T-helper 17 cell (primary cell): ENCODE measurements around the gene TMOD4. TPM values are rescaled to one million over a fixed set of nuclear protein-coding genes. Genes with fewer than 3 reads are reported as not detected.
A peak's percentile ranks its signal among the peaks of the same experiment; 100 is the strongest.
"Not testable (repeated sequence)": the region's sequence is repeated elsewhere in the genome, so short reads cannot be mapped to it uniquely, and the experiment has no call there.

Experiments used
- ATAC-seq: fragments of 150-1000 bp; cut with Tn5 transposase; 2 replicates; pipeline ENCODE4 v1.10.0; 2021; ENCODE audit warnings: mild to moderate bottlenecking, moderate library complexity
- DNase-seq, 3 donors: peaks; one replicate each; pipeline versions ENCODE4 v3.0.0 to v3.0.0-alpha.2; 2020 to 2021
- H3K9me3 ChIP-seq: one replicate; pipeline ENCODE4 v1.7.0; 2013; ENCODE audit warnings: low read length, mild to moderate bottlenecking; ENCODE audit not compliant: control insufficient read depth, poor library complexity, severe bottlenecking
- H3K27ac Mint-ChIP-seq: one replicate; pipeline ENCODE4 v1.8.0; 2022; ENCODE audit warnings: mild to moderate bottlenecking, moderate library complexity, mixed read lengths
- H3K27me3 Mint-ChIP-seq: one replicate; pipeline ENCODE4 v1.8.0; 2022; ENCODE audit warnings: mixed read lengths
- H3K36me3 Mint-ChIP-seq: one replicate; pipeline ENCODE4 v1.8.0; 2022; ENCODE audit warnings: low read depth, mixed read lengths
- H3K4me1 Mint-ChIP-seq: one replicate; pipeline ENCODE4 v1.8.0; 2022; ENCODE audit warnings: mild to moderate bottlenecking, mixed read lengths
- H3K4me3 Mint-ChIP-seq: one replicate; pipeline ENCODE4 v1.8.0; 2022; ENCODE audit warnings: mild to moderate bottlenecking, moderate library complexity, mixed read lengths
- total RNA-seq, 4 donors: library from RNA in 2 of 4; stranded (reverse) in 2 of 4; gene quantifications; one replicate each; pipeline ENCODE4 v1.2.3 and lab custom pipeline; 2022 to 2026

TMOD4 gene
- 1 to 10 TPM; 1.0 to 3.0 TPM for total RNA-seq
- total RNA-seq (lab: John Stamatoyannopoulos, UW): 1.2 to 7.1 reads per million in 2 donors

DNA sequence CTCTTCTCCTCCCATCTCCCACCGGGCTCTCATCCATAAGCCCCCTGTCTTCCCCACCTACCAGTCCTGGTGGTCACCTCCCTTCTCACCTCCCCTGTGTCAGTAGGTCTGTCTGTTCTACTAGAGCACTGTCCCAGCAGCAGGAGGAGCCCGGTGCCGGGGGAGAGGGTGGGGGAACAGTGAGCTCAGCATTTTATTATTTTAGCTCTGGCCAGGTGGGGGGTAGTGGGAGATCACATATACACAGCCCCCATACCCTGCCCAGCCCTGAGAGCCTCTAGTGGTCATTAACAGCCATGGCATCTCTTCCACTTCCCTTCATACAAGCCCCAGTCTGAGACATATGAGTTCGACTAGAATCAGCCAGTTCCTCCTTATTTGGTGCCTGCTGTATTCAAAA, at the start of gene TMOD4:
Gene TMOD4 (minus strand): TSS at position 119 of the 400 bp plus-strand sequence. CDS start 1,106 bp downstream, outside the sequence.
- Mint-ChIP-seq H3K36me3 (peaks cover 19% of the 10 kb centered on the region), H3K27ac (peak within 1 kb of the TSS; percentile 88), H3K4me1 (peaks cover 8% of the 10 kb centered on the region), H3K4me3 (no peak within 1 kb of the TSS), H3K27me3 (no peaks in the 10 kb centered on the region)
- DNase-seq (no peak), ATAC-seq (peak; percentile 68)
- no peaks in the 10 kb centered on the region for H3K9me3 ChIP-seq

- Mint-ChIP-seq H3K27ac (peak overlapping the region; percentile 43), H3K4me3 (no peak overlapping the region), H3K4me1 (peaks cover 5% of the 10 kb centered on the region), H3K27me3 (no peaks in the 10 kb centered on the region), H3K36me3 (peaks cover 2% of the 10 kb centered on the region)
- ATAC-seq: no peak
- H3K9me3 ChIP-seq: no peaks in the 10 kb centered on the region
- no peak for DNase-seq
These were observed 46.3 kb upstream of the TMOD4 start for GRCh38 chr1:151222130-151222529.

DNA sequence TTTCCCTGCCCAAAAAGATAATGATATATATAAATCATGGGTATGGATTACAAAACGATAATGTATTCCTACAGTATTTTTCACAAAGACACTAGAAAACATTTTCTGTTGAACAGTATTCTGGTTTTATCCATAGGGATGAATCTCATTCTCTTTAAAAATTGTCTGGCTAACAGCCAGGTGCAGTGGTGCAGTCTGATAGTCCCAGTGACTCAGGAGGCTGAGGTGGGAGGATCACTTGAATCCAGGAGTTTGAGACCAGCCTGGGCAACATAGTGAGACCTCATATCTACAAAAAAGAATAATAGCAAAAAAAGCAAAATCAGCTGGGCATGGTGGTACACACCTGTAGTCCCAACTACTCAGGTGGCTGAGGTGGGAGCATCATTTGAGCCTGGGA, 45.8 kb upstream of the TMOD4 start:
- H3K27ac Mint-ChIP-seq: no peak overlapping the region
- peaks cover 2% of the 10 kb centered on the region for H3K36me3 Mint-ChIP-seq
- H3K27me3 Mint-ChIP-seq: no peaks in the 10 kb centered on the region
- H3K4me1 Mint-ChIP-seq: peaks cover 6% of the 10 kb centered on the region
- no peak overlapping the region for H3K4me3 Mint-ChIP-seq
- ATAC-seq (no peak), DNase-seq (no peak)
- no peaks in the 10 kb centered on the region for H3K9me3 ChIP-seq

DNA sequence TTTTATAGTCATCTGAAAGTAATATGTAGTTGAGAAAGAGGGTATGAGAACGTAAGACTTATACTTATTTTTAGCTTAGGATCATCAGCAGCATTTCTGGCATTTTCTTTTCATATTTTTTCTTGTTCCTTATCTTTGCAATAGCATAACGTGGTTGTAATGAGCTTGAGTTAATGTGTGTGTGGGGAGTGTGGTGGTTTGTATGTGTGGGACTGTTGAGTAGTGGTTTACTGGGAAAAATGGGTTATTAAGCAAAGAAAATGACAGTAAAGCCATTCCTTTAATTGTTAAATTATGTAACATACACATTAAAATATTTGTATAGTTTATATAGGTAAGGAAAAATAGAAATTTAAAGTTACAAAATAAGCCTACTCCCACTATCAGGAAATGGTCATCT, 37.8 kb upstream of the TMOD4 start:
- ATAC-seq: no peak
- Mint-ChIP-seq H3K27me3 (no peaks in the 10 kb centered on the region), H3K36me3 (no peaks in the 10 kb centered on the region), H3K27ac (peak overlapping the region; percentile 88), H3K4me3 (no peak overlapping the region), H3K4me1 (peaks cover 20% of the 10 kb centered on the region)
- no peaks in the 10 kb centered on the region for H3K9me3 ChIP-seq
- DNase-seq: no peak

GRCh38 chr1:151211972-151212705, 36.4 kb upstream of the TMOD4 start:
- no peak for DNase-seq
- peaks cover 18% of the 10 kb centered on the region for H3K4me1 Mint-ChIP-seq
- no peaks in the 10 kb centered on the region for H3K27me3 Mint-ChIP-seq
- no peaks in the 10 kb centered on the region for H3K36me3 Mint-ChIP-seq
- H3K9me3 ChIP-seq: no peaks in the 10 kb centered on the region
- H3K27ac Mint-ChIP-seq: peak overlapping the region; percentile 88
- ATAC-seq: no peak
- H3K4me3 Mint-ChIP-seq: peak overlapping the region; percentile 59

DNA sequence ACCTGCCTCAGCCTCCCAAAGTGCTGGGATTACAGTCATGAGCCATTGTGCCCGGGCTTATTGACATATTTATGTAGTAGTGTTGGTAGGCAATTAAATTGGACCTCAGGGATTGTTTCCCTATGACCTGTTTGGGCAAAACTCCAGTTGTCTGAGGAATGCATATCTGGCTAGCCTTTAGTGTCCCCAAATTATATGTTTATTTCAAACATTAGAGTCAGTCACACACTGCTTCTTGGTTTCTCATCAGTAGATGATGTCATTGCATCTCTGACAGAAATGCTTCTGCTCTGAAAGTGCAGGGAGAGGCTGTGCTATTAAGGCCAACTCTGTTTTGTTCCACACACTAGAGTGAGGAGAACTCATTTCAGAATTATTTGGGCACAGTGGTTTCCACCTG, 35.0 kb upstream of the TMOD4 start:
- no peak overlapping the region for H3K4me3 Mint-ChIP-seq
- peak overlapping the region; percentile 53 for H3K27ac Mint-ChIP-seq
- ATAC-seq: no peak
- DNase-seq: no peak
- H3K27me3 Mint-ChIP-seq: no peaks in the 10 kb centered on the region
- H3K36me3 Mint-ChIP-seq: no peaks in the 10 kb centered on the region
- peaks cover 14% of the 10 kb centered on the region for H3K4me1 Mint-ChIP-seq
- H3K9me3 ChIP-seq: no peaks in the 10 kb centered on the region

DNA sequence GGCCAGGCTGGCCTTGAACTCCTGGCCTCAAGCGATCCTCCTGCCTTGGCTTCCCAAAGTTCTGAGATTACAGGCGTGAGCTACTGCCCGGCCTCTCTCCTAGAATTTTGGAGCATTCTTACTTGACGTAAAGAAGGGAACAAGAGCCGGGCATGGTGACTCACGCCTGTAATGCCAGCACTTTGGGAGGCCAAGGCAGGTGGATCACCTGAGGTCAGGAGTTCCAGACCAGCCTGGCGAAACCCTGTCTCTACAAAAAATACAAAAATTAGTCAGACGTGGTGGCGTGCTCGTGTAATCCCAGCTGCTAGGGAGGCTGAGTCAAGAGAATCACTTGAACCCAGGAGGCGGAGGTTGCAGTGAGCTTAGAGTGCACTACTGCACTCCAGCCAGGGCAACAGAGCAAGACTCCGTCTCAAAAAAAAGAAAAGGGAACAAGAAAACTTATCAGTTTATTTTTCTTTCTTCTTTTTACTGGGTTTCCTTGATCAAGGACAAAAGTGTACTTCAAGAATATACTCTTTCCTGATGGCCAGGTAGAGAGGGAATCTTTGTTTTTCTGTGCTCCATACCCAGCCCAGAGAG, 29.7 kb upstream of the TMOD4 start:
- H3K9me3 ChIP-seq, H3K4me1 Mint-ChIP-seq, H3K36me3 Mint-ChIP-seq, ATAC-seq, H3K4me3 Mint-ChIP-seq, DNase-seq, H3K27me3 Mint-ChIP-seq: not testable (repeated sequence)
- H3K27ac Mint-ChIP-seq: peak overlapping the region; percentile 72

DNA sequence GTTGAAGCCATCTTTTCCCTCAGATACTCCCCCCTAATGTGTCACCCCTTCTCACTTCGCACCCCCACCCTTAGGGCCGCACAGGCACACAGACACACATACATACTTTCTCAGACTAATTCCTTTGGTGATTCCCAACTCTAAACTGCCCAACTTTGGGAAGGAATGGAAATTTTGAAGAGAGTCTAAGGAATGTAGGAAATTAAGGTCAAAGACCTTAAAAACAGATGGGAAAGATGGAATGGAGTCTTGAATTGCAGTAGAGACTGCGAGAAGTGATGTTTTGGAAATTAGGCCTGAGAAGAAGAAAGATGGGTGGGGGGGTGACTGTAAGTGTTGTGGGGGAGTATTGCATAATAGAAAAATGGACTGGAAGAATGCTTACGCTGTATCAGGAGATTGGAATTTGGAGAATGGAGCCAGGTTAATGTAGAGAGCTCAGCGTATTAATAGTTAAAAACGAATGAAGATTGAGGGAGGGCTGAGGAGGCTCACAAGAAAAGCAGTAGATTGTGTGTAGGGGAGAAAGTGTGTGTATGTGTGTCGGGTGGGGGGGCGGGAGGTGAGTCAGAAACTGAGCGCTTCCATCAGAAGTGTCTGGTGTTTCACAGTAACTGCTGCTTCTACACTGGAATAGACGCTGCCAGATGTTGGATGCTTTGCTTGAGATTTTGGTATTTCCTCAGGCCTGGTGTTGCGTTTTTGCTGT, 24.2 kb upstream of the TMOD4 start:
- Mint-ChIP-seq H3K27me3 (no peaks in the 10 kb centered on the region), H3K27ac (peak overlapping the region; percentile 100), H3K4me1 (peaks cover 34% of the 10 kb centered on the region), H3K4me3 (peak overlapping the region; percentile 100), H3K36me3 (peaks cover 6% of the 10 kb centered on the region)
- no peaks in the 10 kb centered on the region for H3K9me3 ChIP-seq
- no peak for ATAC-seq
- DNase-seq: no peak

DNA sequence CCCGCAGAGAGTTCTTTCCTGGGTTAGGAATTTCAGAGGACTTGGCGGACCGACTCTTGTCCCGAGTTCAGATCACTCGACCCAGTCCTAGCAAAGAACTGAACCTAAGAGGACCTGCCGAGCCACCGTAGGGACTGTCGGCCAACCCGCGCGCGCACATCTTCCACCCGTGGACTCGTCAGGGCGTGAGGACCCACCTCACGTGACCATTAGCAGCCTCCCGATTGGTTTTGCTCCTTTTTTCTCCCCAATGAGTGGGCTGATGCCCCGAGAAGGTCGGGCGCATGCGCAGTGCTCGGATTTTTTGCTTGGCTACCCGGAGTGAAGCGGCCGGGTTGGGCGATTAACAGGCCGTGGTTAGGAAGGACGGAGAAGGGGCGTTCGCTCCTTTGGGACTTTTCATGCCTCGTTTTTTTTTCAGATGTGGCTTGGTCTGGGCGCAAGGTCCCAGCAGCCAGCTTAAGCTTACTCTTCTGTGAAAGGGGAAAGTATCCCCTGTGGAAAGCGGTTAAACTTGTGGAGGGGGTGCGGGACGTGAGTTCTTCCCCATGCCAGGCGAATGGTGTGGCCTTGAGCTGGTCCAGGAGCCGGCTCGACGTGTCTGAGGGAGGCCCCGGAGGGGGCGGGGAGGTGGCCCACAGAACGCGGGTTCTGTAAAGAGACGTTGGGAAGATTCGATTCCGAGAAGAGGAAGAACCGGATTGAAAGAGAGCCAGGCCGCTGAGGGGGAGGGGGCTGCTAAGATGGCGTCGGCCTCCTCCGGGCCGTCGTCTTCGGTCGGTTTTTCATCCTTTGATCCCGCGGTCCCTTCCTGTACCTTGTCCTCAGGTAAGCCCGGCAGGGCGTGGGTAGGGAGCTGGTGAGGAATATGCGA, 22.7 kb upstream of the TMOD4 start, which contains the start of gene PIP5K1A:
Gene PIP5K1A (plus strand): TSS at position 299 of the 874 bp plus-strand sequence. CDS start 445 bp downstream, at position 744.
- peak within 1 kb of the TSS; percentile 100 for H3K4me3 Mint-ChIP-seq
- DNase-seq (peak; percentile 97 to 99 (median 97)), ATAC-seq (peak; percentile 97)
- H3K36me3 Mint-ChIP-seq: peaks cover 6% of the 10 kb centered on the region
- H3K27me3 Mint-ChIP-seq: no peaks in the 10 kb centered on the region
- H3K4me1 Mint-ChIP-seq: peaks cover 31% of the 10 kb centered on the region
- H3K27ac Mint-ChIP-seq: peak within 1 kb of the TSS; percentile 100
- no peaks in the 10 kb centered on the region for H3K9me3 ChIP-seq

GRCh38 chr1:151197863-151198253, 22.1 kb upstream of the TMOD4 start:
- no peak for DNase-seq
- no peaks in the 10 kb centered on the region for H3K9me3 ChIP-seq
- no peaks in the 10 kb centered on the region for H3K27me3 Mint-ChIP-seq
- H3K27ac Mint-ChIP-seq: peak overlapping the region; percentile 100
- no peak for ATAC-seq
- peaks cover 31% of the 10 kb centered on the region for H3K4me1 Mint-ChIP-seq
- peak overlapping the region; percentile 100 for H3K4me3 Mint-ChIP-seq
- H3K36me3 Mint-ChIP-seq: peaks cover 6% of the 10 kb centered on the region

- peak overlapping the region; percentile 32 for H3K27ac Mint-ChIP-seq
- H3K9me3 ChIP-seq: no peaks in the 10 kb centered on the region
- ATAC-seq (peak; percentile 27), DNase-seq (peak in 2 of 3 donors; percentile 15 to 35)
- no peak overlapping the region for H3K4me3 Mint-ChIP-seq
- peaks cover 28% of the 10 kb centered on the region for H3K4me1 Mint-ChIP-seq
- peaks cover 6% of the 10 kb centered on the region for H3K36me3 Mint-ChIP-seq
- no peaks in the 10 kb centered on the region for H3K27me3 Mint-ChIP-seq
These were observed 20.6 kb upstream of the TMOD4 start for GRCh38 chr1:151196292-151196800.

GRCh38 chr1:151194894-151195594, 19.3 kb upstream of the TMOD4 start:
- DNase-seq, H3K27me3 Mint-ChIP-seq, ATAC-seq, H3K9me3 ChIP-seq, H3K36me3 Mint-ChIP-seq, H3K4me3 Mint-ChIP-seq, H3K27ac Mint-ChIP-seq: not testable (repeated sequence)
- peaks cover 31% of the 10 kb centered on the region for H3K4me1 Mint-ChIP-seq
